ENCODE measurements around the gene ETFA.

The ETFA gene

DNA sequence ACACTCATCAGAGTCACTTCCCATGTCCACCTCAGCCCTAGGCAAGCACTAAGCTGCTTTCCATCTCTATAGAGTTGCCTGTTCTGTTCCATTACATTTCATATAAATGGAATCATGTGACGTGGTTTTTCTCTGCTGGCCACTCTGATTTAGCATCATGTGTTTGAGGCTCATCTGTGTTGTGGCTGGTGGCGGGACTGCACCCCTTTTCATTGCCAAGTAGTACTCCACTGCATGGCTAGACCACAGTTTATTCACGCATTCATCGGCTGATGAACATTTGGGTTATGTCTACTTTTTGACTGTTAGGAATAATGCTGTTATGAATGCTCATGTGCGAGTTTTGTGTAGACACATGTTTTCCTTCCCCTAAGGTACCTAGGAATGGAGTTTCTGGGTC lies 136.6 kb downstream of the ETFA start:
- H3K4me3 ChIP-seq (ENCODE audit: low read depth, low read length) = no peak overlapping the region
- TF ChIP-seq CTCF (IDR thresholded peaks at IDR 0.05; ENCODE audit: low read depth, low read length) = no peak

GRCh38 chr15:76173317-76173834 lies 137.9 kb downstream of the ETFA start:
- TF ChIP-seq CTCF (IDR thresholded peaks at IDR 0.05; ENCODE audit: low read depth, low read length) = no peak
- H3K4me3 ChIP-seq (ENCODE audit: low read depth, low read length) = no peak overlapping the region

DNA sequence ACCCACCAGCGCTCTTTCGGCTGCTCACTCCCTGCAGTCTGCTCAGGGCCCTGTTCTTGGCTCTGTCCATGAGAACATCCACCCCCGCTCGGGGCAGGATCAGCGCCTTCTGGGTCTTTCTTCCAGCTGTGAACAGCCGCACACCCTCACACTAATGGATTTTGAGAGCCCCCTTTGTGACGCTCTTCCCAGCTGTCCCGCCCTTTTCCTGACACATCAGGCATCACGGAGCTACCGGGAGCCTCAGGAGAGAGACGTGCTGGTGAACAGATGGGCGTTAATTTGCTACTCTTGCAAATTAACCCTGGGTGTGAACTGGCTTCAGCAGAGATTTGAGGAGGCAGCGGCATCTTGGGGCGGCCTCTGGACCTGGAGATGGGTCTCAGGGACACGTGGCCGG lies 138.5 kb downstream of the ETFA start:
- no peak overlapping the region for H3K4me3 ChIP-seq (ENCODE audit: low read depth, low read length)
- no peak for TF ChIP-seq CTCF (IDR thresholded peaks at IDR 0.05; ENCODE audit: low read depth, low read length)

DNA sequence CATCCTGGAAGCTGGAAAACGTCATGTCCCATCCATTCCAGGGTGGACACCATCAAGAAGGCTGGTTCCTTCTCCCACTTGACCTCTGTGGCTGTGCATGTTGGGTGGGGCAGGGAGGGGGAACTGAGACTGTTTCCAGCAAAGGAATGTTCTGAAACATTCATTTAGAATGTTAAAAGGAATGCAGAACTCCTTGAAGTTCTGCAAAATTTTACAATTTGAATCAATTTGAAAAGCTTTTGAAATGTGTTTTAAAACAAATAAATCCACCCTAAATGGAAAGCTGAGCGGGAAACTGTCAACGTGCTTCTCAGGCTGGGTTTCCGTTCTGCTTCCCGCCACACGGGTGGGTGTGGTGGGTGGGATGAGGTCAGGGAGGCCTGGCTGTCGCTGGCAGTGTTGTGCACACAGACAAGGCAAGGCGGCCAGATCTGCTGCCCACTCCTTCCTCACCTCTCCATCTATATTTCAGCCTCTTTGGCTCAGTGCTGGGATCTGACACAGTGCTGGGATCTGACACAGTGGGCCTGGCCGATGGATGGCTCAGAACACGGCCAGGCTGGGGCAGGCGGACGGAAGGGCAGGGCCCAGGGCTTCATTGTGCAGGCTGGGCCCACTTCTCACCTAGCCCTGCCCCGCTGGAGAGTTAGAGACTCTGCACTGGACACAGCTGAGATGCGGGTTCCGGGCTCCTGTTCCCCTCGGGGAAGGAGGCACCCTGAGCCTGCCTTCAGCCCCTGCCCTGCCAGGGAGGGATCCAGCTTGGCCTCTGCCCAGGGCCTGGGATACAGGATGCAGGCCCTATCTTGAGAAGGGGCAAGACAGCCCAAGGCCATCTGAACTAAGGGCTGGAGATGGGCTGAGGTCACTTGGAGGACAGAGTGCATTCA lies 141.1 kb downstream of the ETFA start:
- TF ChIP-seq CTCF (IDR thresholded peaks at IDR 0.05; ENCODE audit: low read depth, low read length) = no peak
- H3K4me3 ChIP-seq (ENCODE audit: low read depth, low read length) = no peak overlapping the region

- H3K4me3 ChIP-seq (ENCODE audit: low read depth, low read length) = no peak overlapping the region
- no peak for TF ChIP-seq CTCF (IDR thresholded peaks at IDR 0.05; ENCODE audit: low read depth, low read length)
Observed at GRCh38 chr15:76169018-76169417, 142.3 kb downstream of the ETFA start.

GRCh38 chr15:76168237-76168984 lies 142.9 kb downstream of the ETFA start:
- no peak overlapping the region for H3K4me3 ChIP-seq (ENCODE audit: low read depth, low read length)
- TF ChIP-seq CTCF (IDR thresholded peaks at IDR 0.05; ENCODE audit: low read depth, low read length) = no peak

GRCh38 chr15:76165951-76166350 lies 145.3 kb downstream of the ETFA start:
- H3K4me3 ChIP-seq (ENCODE audit: low read depth, low read length) = no peak overlapping the region
- TF ChIP-seq CTCF (IDR thresholded peaks at IDR 0.05; ENCODE audit: low read depth, low read length) = no peak

Data from WI38 (cell line).